HG03196 (cell line): ENCODE measurements around the gene AKR1D1.
"Not testable (repeated sequence)": the region's sequence is repeated elsewhere in the genome, so short reads cannot be mapped to it uniquely, and the experiment has no call there.

Experiments used
- ATAC-seq: cut with Tn5 transposase; IDR thresholded peaks from one replicate; pipeline ENCODE4 v1.9.1; 2021; ENCODE audit not compliant: unreplicated experiment

Gene AKR1D1

DNA sequence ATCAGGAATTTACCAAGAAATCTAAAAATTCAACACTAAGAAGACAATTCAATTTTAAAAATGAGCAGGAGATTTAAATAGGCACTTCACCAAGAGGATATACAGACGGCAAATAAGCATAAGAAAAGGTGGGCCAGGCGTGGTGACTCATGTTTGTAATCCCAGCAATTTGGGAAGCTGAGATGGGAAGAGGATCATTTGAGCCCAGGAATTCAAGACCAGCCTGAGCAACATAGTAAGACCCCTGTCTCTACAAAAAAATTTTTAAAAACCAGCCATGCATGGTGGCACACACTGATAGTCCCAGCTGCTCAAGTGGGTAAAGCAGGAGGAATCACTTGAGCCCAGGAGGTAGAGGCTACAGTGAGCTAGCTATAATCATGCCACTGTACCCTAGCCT is 3.5 kb upstream of the AKR1D1 start:
- no peak for ATAC-seq

DNA sequence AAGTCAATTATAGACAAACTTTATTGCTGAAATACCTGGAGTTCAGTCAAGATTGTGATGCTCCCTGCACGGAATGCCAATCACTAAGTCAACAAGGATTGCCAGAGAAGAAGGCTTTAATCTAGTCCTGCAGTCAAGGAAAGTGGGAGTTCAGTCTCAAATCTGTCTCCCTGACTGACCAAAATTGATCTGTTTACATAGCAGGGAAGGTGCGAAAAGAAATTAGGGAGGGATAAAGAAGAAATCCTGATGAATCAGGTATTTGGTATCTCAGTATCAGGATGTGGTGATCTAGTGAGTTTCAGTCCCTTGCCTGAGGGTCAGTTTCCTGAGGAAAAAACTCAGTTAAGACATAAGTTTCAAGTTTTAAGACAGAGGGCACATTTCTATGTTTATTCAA is 2.1 kb upstream of the AKR1D1 start:
- ATAC-seq = no peak

DNA sequence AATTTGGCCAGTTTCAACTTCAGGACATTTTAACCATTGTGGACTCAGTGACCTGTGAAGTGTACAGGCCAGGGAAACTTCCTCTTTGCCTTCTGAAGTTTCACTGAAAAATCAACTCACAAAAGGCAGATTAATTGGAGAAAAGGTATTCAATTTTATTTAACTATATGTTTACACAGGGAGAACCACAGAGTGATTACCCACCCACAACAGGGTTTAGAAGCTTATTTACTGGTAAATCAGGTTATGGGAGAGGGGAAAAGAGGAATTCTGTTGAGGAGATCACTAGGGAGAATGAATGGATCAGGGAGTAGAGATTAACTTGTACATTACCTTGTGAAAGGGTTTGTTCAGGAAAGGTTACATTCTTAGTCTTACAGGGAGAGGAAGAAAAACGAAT is 1.7 kb upstream of the AKR1D1 start:
- ATAC-seq = no peak

DNA sequence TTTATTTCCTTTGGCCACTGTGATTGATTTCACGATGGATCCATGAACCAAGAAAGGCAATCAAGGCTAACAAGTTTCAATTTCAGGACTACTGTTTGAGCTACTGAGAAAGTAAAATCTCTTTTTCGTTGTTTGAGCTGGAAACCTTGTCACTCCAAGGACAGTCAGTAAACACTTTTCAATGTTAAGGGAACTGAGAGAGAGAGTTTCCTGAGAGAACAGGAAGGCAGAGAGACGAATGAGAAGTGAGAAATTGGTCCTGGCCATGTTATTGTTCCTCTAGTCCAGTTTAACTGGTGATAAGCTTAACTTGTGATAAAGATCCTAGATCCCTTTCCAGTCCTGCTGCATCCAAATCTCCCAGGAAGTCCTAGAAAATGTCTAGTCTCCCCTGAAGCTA is 909 bp upstream of the AKR1D1 start:
- ATAC-seq = no peak

DNA sequence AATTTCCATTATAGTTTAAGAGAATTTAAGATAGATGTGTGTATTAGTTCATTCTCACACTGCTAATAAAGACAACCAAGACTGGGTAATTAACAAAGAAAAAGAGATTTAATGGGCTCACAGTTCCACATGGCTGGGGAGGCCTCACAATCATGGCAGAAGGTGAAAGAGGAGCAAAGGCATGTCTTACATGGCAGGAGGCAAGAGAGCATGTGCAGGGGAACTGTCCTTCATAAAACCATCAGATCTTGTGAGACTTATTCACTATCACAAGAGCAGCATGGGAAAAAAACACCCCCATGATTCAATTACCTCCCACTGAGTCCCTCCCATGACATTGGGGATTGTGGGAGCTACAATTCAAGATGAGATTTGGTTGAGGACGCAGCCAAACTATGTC is 473 bp upstream of the AKR1D1 start:
- not testable (repeated sequence) for ATAC-seq

DNA sequence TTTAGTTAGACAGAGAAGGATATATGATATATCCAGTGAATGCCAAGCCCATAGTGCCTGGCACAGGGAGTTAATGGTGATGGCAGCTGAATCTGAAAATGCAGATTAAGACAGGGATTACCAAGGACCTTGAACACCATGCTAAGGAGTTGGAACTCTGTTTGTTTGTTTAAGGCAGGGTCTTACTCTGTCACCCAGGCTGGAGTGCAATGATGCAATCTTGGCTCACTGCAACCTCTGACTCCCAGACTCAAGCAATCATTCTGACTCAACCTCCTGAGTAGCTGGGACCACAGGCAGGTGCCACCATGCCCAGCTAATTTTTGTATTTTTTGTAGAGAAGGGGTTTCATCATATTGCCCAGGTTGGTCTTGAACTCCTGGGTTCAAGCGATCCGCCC is 1.6 kb downstream of the AKR1D1 start:
- no peak for ATAC-seq

DNA sequence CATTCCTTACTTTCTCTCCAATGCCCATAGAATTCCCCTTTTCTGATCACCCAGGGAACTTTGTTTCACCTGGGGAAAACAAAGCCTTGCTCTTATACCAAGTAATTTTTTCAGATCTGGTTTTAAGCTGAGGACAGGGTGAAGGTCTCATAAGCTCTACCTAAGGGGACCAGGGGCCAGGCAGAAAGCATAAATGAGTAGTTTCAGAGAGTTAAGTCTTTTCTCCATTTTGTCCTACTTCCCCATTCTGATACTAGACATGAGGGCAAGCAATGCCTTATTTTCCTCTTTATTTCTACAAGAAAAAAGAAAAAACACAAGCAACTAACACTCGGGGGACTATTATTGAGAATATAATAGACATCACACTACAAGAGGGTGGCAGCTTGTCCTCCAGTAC is 2.9 kb downstream of the AKR1D1 start:
- no peak for ATAC-seq

DNA sequence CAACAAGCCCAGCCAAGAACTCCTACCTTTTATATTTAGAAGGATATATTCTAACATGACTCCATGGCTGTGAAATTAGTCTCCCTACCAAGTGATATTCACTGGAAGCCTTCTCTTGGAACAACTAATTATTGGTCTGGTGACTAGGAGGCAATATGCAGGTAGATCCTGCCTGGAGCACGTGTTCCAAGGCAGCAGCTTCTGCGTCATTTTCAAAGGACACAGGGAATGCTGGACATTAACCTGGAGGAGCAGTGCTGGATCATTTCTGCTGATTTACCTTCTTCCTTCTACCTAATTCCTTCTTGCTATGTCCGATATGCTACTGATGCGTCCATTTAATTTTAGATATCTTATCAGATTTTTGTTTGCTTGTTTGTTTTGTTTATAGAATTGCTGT is 5.6 kb downstream of the AKR1D1 start:
- no peak for ATAC-seq

DNA sequence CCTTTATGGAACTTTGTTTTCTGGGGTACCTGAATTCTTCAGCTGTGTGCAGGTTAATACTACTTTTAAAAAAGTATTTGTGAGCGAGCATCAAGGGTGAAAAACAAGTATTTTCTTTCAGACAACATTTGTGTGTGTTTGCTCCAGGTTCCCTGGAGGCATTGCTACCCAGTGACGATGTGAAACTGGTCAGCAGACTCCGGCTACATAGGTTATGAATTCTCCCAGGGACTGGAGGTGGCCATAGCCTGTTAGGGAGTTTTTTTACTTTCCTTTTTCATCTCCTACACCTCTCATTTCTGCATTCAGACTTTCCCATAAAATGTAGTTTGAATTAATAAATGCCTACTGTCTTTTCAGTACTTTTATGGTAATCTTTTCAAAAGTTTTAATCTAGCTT is 7.6 kb downstream of the AKR1D1 start:
- ATAC-seq = no peak

DNA sequence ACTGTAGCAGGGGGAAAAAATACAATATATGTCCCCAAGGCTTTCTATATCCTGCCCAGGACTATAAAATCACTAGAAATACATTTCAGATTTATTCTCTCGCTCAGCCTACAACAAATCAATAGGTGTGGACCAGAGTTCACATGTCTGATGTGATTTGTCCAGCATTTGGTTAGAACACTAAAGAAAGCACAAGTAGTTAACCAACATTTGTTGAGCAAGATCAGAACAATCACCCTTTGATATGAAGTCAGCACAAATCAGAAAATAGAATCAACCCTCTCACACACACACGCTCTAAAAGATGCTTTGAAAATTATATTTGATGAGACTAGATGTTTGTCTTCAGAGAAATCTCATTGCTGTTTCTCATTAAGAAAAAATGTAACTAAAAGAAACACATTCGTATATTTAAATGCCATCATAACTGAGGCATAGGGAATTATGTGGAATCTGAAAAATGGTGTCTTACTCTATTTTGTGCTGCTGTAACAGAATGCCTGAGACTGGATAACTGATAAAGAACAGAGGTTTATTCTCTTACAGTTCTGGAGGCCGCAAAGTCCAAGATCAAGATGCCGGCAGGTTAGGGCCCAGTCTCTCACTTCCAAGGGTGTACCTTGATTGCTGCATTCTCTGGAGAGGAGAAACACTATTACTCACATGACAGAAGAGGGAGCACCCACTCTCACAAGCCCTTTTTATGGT is 10.5 kb downstream of the AKR1D1 start:
- no peak for ATAC-seq

DNA sequence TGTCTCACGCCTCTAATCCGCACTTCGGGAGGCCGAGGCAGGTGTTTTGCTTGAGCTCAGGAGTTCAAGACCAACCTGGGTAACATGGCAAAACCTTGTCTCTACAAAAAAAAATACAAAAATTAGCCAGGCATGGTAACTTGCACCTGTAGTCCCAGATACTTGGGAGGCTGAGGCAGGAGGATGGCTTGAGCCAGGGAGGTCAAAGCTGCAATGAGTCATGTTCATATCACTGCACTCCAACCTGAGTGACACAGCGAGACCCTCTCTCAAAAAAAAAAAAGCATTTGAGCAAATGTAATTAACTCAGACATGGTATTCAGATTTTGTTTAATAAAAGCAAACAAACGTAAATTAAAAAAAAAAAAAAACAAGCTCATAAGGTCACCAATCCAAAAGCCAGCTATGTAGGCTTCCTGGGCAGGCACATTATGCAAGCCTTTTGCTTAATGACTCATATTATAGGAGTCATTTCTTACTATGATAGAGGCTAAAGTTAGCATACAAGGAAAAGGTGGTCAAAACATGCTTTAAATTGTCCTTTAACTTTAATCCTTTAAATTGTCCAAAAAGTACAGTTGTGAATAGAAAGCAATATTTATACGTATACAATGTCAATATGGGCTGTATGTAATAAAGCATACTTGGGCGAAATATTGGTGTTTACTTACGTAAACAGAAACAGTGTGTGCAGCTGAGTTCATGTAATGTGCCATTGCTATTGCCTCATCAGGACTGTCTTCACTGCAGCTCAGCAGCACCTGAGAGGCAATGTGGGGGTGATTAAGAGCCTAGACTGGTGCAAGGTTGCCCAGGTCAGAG is 13.0 kb downstream of the AKR1D1 start:
- ATAC-seq = no peak

DNA sequence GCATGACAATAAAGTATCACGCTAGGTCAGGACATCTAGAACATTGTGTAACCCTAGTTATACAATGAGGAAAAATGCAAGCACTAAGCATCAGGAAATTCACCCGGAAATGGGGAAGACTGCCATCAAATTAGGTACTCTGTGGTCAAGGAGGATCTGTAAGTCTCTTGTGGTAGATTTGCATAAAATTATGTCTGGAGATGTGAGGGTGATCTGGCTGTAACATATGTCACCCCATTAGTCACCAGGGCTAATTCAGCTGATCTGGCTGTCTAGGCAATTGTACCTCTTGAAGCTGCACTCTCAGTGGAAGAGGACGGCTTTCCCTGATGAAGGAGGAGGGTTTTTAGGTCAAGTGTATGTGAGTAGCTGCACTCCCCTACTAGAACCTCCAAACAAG is 14.8 kb downstream of the AKR1D1 start:
- ATAC-seq = no peak

DNA sequence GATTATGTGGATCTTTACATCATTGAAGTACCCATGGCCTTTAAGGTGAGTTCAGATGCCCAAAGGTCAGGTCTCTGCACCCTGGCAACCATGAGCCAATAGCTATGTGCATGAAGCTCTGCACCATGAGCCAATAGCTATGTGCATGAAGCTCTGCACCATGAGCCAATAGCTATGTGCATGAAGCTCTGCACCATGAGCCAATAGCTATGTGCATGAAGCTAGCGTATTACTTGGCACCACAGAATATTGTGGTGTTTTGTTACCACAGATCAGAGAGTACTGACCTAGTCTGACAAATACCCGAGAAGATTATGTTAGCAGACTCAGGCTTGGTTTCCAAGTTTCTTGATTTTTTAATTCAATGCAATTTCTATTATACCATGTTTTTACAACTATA is 15.6 kb downstream of the AKR1D1 start:
- ATAC-seq = not testable (repeated sequence)

DNA sequence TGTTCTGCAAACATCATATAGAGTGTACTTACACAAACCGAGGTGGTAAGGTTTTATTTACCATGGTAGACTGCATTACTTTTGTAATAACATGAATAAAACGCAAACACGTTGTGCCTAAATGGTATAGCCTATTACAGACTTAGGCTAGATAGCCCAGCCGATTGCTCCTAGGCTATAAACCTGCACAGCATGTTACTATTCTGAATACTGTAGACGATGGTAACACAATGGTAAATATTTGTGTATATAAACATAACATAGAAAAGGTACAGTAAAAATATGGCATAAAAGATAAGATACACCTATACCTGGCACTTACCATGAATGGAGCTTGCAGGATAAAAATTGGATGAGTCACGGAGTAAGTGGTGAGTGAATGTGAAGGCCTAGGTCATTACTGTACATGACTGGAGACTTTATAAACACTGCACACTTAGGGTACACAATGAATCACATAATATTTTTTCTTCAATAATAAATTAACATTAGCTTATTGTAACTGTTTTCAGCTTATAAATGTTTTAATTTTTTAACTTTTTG is 16.3 kb downstream of the AKR1D1 start:
- ATAC-seq = no peak

DNA sequence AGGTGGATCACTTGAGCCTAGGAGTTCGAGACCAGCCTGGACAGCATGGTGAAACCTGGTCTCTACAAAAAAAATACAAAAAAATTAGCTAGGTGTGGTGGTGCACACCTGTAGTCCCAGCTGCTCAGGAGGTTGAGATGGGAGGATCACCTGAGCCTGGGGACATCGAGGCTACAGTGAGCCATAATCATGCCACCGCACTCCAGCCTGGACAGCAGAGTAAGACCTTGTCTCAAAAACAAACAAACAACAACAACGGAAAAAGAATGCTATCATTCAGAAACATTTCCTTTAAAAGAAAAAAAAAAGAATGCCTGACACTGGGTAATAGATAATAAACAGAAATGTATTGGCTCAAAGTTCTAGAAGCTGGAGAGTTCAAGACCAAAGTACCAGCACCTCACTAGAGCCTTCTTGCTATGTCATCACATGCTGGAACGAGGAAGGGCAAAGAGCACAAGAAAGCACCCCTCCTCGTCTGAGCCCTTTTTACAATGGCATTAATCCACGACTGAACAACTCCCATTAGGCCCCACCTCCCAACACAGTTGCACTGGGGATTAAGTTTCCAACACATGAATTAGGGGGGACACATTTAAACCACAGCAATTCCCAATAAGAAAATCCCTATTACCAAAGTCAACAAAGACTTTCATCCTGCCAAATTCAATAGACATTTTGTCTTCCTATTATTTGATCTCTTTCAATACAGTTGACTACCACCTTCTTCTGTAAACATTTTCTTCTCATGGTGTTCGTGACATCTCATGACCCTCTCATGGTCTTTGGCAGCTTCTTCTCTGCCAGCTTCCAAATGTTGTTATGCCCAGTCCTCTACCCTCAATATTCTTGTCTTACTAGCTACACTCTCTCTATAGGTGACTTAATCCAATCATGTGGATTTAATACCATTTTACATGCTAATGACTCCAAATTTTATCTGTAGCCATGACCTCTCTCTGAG is 20.0 kb downstream of the AKR1D1 start:
- no peak for ATAC-seq

DNA sequence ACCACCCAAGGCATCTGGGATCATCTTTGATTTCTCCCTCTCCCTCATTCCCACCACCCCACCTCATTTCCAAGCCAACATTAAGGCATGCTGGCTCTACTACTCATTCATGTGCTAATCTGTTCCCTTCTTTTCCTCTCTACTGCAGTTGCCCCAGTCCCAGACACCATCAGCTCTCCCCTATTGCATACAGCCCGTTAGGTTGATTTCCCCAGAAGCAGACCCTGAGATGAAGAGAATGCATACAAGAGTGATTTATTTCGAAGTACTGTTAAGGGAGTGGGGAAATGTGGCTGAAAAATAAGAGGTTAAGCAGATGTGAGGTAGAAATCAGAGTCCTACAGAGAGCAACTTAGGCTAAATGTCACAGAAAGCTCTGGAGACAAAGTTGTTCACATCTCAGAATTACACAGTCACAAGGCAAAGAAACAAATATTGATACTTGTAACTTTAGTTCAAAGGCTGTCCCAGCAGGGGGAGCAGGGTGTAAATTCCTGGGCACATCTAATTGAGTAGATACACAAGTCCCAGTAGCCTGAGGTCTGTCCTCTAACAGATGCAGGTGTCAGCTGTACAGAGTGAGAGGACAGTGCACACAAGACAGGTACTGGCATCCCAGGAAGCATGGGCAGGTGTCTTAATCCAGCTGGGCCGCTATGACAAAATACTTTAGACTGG is 20.9 kb downstream of the AKR1D1 start:
- no peak for ATAC-seq

DNA sequence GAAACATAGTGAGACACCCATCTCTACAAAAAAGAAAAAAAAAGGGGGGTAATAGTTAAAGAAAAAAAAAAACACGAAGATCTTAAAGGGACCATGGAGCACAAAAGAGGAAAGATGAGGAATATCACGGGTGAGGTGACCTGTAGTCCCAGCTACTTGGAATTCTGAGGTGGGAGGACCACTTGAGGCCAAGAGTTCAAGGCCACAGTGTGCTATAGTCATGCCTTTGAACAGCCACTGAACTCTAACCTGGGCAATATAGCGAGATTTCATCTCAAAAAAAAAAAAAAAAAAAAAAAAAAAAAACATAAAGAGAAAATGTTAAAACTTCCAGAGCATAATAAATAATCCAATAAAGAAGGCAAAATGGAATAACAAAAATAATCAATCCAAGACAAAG is 23.6 kb downstream of the AKR1D1 start:
- ATAC-seq = no peak

DNA sequence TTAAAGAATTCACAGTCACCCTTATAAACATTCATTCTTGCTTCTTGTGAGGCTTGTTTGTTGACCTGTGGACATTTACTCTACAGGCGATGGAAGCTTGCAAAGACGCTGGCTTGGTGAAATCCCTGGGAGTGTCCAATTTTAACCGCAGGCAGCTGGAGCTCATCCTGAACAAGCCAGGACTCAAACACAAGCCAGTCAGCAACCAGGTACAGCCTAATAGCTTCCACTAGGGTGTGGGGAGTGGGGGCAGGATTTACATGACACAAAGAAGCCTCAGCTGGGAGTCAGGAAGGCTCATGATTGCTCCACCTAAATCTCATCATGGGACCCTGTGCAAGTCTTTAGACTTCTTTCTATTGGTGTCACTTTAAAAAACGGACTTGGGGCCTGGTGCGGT is 29.0 kb downstream of the AKR1D1 start:
- ATAC-seq = no peak

DNA sequence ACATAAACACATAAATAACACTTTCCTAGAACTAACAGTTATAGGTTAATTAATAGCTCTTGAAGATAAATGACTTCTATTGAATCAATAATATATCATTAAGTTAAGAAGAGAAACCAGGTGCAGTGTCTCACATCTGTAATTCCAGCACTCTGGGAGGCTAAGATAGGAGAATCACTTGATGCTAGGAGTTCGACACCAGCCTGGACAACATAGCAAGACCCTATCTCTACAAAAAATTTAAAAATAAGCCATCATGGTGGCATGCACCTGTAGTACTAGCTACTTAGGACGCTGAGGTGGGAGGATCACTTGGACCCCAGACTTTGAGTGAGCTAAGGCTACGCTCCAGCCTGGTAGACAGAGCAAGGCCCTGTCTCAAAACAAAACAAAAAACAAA is 38.8 kb downstream of the AKR1D1 start:
- no peak for ATAC-seq

DNA sequence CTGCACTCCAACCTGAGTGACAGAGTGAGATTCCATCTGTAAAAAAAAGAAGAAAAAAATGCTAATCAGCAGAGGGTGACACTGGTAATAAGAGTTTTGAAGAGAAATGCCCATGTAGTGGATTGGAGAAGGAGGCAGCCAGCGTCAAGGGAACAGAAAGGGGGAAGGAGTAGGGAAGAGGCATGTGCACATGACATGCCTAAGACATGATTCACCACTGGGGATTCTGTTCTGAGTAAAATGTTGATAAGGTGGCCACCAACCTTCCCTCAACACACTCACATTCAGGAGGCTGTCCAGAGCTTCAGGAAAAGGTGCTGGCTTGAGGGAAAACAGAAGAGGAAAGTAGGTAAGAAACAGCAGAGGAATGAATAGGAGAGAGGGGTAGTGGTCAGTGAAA is 39.9 kb downstream of the AKR1D1 start:
- ATAC-seq = no peak

DNA sequence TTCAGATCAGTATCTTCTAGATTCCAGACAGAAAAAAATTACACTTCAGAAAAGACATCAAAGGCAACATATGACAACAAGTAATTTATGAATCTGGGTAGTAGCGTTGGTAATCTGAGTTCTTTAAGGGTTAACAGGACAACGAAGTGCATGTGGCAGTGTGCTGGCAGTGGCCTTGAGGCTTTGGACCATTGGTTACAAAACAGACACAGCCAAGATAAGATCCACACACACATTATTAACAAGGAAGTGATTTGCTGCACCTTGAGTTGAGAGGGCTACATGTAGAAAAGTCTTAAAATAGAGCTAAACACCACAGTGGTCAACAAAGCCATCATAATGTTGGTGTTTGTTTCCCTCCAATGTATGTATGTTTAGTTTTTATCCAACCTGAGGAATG is 40.6 kb downstream of the AKR1D1 start:
- ATAC-seq = no peak
